Right forelimb (tissue), 1 donor: ENCODE data around the gene ITK.
"Not testable (repeated sequence)": the region's sequence is repeated elsewhere in the genome, so short reads cannot be mapped to it uniquely, and the experiment has no call there.

Source experiments
- DNase-seq: peaks from one replicate; pipeline ENCODE4 v3.0.0-alpha.2; 2018

The ITK gene

GRCh38 chr5:157213527-157214243 is 33.0 kb downstream of the ITK start:
- DNase-seq: no peak

- no peak for DNase-seq
These were observed 33.8 kb downstream of the ITK start for GRCh38 chr5:157214415-157214814.

- no peak for DNase-seq
These were observed 34.3 kb downstream of the ITK start for GRCh38 chr5:157214861-157215513.

- no peak for DNase-seq
These were observed 35.0 kb downstream of the ITK start for GRCh38 chr5:157215514-157216167.

- no peak for DNase-seq
These were observed 35.9 kb downstream of the ITK start for GRCh38 chr5:157216391-157217142.

- no peak for DNase-seq
These were observed 36.8 kb downstream of the ITK start for GRCh38 chr5:157217289-157218024.

- DNase-seq: no peak
These were observed 39.0 kb downstream of the ITK start for GRCh38 chr5:157219491-157220271.

GRCh38 chr5:157221959-157222358 is 41.3 kb downstream of the ITK start:
- no peak for DNase-seq

- DNase-seq: no peak
These were observed 42.0 kb downstream of the ITK start for GRCh38 chr5:157222506-157223230.

GRCh38 chr5:157225469-157226422 is 45.1 kb downstream of the ITK start:
- DNase-seq: no peak

- DNase-seq: no peak
These were observed 50.0 kb downstream of the ITK start for GRCh38 chr5:157230610-157231009.

GRCh38 chr5:157232706-157233105 is 52.1 kb downstream of the ITK start:
- no peak for DNase-seq

GRCh38 chr5:157233515-157233914 is 52.9 kb downstream of the ITK start:
- DNase-seq: no peak

- DNase-seq: no peak
These were observed 55.8 kb downstream of the ITK start for GRCh38 chr5:157236423-157236822.

- DNase-seq: no peak
These were observed 60.8 kb downstream of the ITK start for GRCh38 chr5:157241483-157241882.

GRCh38 chr5:157244704-157245103 is 64.1 kb downstream of the ITK start:
- not testable (repeated sequence) for DNase-seq

- no peak for DNase-seq
These were observed 64.8 kb downstream of the ITK start for GRCh38 chr5:157245476-157245875.

- no peak for DNase-seq
These were observed 65.2 kb downstream of the ITK start for GRCh38 chr5:157245886-157246285.

GRCh38 chr5:157247267-157247666 is 66.6 kb downstream of the ITK start:
- DNase-seq: no peak
